ENCODE data around the gene GPR39.
"Not testable (repeated sequence)": the region's sequence is repeated elsewhere in the genome, so short reads cannot be mapped to it uniquely, and the experiment has no call there.

Gene GPR39

GRCh38 chr2:132497591-132497990, 81.0 kb downstream of the GPR39 start:
- no peak for DNase-seq

DNA sequence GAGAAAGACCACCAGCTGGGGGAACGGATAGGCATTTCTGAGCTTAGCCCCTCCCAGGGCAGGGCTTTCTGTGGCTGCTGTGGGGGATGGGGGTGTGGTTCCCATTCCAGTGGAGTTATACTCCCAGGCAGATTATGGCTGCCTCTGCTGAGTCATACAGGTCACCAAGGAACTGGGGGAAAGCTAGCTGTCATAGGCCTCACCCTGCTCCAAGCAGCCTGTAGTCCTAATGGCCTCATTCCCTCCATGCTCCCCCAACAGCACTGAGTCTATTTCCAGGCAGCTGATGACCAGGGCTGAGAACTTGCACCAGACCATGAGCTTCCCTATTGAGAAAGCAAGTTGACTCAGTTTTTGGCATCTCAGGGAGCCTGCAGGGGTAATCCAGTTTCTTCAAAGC, 87.1 kb downstream of the GPR39 start:
- DNase-seq, result no peak

GRCh38 chr2:132515010-132515409, 98.4 kb downstream of the GPR39 start:
- no peak for DNase-seq

GRCh38 chr2:132517386-132517785, 100.8 kb downstream of the GPR39 start:
- DNase-seq, result no peak

GRCh38 chr2:132518302-132518701, 101.7 kb downstream of the GPR39 start:
- DNase-seq, result no peak

DNA sequence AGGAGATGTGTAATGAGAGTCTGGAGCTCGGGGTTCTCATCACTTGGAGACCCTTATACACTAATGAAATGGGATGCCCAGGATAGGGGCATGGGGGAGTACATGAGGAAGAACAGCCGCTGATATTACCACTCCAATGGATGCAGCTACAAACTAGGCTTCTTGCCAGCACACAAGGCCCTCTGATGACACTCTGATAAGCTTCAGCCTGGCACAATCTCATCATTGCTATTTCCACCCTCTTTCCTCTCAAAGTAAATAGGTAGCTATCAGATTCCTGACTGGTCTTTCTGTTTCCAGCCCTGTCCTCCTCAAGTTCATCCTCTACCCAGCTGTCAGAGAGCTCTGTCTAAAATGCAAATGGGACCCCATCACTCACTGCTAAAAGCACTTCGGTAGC, 103.0 kb downstream of the GPR39 start:
- DNase-seq, result no peak

DNA sequence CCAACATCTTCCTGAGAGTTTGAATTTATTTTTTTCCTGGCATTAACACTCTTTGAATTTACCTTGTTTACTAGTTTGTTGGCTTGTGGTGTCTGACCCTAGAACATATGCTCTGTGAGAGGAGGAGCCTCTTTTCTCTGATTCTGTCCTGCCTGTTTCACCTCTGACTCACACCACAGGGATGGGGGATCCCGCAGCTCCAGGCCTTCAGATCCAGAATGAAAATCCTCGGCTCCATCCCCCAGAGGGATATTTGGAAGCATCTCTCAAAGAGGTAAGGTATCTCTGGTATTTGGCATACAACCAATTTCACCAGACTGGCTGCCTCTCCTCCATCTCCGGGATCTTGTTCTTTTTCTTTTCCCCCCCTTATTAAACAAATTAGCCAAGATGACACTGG, 104.7 kb downstream of the GPR39 start:
- no peak for DNase-seq

GRCh38 chr2:132522901-132523300, 106.3 kb downstream of the GPR39 start:
- no peak for DNase-seq

- DNase-seq, result not testable (repeated sequence)
Observed at GRCh38 chr2:132537061-132537460, 120.5 kb downstream of the GPR39 start.

DNA sequence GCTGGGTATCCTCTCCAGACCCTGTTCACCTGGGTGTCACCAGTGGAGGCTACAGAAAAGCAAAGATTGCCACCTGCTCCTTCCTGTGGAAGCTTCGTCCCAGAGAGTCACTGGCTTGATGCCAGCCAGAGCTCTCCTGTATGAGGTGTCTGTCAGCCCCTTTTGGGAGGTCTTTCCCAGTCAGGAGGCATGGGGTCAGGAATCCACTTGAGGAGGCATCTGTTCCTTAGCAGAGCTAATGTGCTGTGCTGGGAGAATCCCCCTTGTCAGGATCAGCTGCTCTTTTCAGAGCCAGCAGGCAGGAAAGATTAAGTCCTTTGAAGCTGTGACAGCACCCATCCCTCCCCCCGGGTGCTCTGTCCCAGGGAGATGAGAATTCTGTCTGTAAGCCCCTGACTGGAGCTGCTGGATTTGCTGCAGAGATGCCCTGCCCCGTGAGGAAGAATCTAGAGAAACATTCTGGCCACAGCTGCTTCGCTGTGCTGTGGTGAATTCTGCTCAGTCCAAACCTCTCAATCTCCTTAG, 121.8 kb downstream of the GPR39 start:
- no peak for DNase-seq

DNA sequence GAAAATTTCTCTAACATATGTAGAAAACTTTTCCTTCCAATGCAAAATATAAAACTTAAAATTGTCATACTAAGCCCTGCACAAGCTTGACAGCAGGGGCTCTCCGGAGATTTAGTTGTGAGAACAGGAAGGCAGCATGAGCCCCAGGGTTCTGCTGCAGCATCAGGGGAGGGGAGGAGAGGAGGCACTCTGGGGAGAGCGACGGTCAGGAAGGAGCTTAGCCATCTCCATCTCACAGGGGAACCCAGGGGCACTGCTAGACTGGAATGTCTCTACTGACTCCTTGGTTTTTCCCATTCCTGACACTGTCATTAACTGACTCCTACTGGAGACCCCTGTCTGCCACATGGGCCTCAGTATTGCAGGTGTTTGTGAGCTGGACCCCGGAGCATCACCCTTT, 123.6 kb downstream of the GPR39 start:
- DNase-seq, result no peak

GRCh38 chr2:132542953-132543569, 126.5 kb downstream of the GPR39 start:
- no peak for DNase-seq

DNA sequence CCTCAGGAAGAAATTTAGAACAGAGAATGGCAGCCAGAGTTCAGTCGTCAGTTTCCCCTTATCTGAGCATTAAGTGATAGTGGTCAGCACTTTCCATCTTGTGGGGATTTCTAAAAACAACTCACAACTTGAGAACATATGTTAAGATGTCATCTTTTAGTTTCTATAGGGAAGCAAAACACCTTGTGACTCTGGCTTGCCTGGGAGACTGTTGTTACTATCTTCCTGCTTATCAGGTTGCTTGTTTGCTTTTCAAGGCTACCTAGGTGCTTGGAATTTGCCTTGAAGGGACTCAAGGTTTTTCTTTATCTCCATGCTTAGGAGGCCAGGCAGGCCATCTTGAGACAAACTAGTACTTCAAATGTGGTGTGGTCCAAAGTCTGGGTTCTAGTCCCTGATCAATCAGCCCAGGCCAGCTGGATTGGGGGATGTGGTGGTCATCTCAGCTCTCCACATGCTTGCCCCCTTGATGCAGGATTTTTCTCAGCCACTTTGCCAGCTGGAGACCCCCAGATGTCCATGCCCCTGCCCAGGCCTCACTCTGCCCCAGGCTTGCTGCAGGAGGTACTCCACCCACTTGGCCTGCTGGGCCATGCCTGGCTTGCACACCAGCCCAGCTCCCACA, 127.5 kb downstream of the GPR39 start:
- no peak for DNase-seq

DNA sequence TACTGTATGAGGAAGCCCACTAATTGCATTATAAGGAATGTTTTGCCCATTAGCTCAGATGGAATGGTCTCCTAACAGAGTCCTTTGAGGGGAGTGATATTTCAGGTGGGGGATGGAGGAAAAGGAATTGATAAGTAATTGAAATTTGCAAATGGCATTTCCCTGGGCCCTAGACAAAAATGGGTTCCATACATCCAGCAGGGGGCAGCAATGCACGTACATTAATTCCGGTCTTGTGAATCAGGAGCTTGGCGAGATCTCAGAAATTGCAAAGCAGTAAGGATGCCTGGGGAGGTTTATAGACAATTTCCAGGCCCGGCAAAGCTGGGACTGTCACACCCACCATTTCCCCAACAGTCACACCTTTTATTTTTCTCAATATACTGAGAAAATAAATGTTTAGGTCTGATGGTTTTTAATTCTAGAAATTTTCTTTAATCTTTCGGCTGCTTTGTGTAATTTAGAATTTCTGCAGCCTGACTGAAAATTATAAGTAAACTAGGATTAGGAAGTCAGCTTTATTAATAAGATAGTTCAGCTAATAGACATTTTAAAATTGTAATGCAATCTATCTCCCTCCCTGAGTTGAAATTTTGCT, 130.6 kb downstream of the GPR39 start:
- peak; percentile 7 to 11 for DNase-seq

GRCh38 chr2:132549935-132550670, 133.5 kb downstream of the GPR39 start:
- no peak for DNase-seq

DNA sequence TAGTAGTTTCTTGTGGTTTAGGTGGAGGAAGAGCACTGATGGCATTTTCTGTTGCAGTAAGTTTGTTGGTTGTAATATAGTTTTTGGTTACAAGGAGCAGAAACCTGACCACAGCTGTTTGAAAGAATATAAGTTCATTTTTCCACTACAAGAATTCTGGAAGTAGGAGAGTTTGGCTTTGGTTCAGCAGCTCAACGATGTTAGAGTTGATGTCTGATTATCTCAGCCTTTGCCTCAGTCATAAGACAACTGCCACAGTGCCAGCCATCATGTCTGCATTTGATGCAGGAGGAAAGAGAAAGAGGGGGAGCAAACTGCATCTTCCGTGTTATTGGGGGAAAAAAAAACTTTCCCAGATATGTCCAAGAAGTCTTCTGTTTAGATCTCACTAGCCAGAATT, 134.3 kb downstream of the GPR39 start:
- DNase-seq, result no peak

GRCh38 chr2:132557694-132558093, 141.1 kb downstream of the GPR39 start:
- no peak for DNase-seq

- DNase-seq, result no peak
Observed at GRCh38 chr2:132559326-132559725, 142.7 kb downstream of the GPR39 start.

DNA sequence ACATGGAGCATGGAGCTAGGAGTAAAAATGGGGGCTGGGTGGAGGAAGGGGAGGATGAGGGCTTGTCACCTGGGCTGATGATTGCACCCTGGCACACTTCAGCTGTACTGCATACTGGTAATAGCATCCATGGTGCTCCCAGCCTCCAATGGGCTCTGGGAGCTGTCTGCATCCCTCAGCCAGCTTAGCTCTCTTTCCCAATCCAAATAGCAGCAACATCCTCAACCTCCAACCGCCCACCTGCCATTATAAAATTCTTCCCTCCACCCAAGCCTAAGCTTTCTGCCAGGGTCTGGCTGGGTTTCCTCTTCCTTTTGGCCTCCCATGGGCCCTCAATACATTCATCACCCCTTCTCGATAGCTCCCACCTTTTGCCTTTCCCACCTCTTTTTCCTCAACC, 143.3 kb downstream of the GPR39 start:
- no peak for DNase-seq

- DNase-seq, result no peak
Observed at GRCh38 chr2:132560562-132560961, 144.0 kb downstream of the GPR39 start.

DNA sequence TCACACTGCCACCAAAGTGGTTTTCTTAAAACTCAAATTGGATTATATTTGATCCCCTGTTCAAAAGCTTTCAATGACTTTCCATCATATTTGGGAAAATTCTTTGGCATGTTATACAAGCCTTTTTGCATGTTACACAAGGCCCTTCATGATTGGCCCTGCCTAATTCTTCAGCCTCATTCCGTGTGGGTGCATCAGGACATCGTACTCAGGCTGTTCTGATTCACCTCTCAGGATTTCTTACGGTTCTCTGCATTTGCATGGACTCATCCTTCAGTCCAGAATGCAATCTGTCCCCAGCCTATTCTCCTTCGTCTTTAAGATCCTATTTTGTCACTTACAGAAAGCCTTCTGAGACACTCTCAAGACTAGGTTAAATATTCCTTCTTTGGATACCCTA, 145.6 kb downstream of the GPR39 start:
- DNase-seq, result no peak

DNA sequence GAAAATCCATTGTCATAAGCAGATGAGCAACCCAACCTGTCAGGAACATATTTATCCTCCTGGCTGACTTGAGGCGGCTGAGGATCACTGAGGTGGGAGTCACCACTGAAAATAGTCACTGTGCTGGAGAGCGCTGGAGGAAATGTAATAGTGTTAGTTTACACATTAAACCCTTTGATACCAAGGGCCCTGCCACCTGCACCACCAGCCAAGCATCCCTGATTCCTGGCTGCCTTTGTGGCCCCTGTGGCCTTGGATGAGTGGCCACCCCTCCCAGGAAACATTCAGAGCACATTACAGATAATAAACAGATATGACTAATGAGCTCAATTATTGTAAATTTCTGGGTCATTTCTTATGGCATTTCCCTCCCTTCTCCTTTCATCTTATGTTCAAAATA, 147.5 kb downstream of the GPR39 start:
- DNase-seq, result no peak

- DNase-seq, result no peak
Observed at GRCh38 chr2:132566379-132566778, 149.8 kb downstream of the GPR39 start.

DNA sequence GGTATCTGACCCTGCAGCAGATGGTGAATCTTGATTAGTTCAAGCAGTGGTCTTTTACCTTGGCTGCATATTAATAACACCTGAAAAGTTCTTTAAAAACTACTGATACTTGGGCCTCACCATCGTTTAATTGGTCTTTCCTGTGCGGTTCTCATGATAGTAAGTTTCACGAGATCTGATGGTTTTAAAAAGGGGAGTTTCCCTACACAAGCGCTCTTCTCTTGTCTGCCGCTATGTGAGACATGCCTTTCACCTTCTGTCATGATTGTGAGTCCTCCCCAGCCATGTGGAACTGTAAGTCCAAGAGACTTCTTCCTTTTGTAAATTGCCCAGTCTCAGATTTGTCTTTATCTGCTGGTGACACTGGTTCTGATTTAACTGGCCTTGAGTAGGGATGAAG, 151.1 kb downstream of the GPR39 start:
- no peak for DNase-seq
